COLO668 (cell line): Measurements from ENCODE around the gene DYNC2H1.

Experiments used
- DNase-seq: peaks from one replicate; lab custom pipeline; 2025; ENCODE audit not compliant: unreplicated experiment; lab: John Stamatoyannopoulos, UW

The DYNC2H1 gene

DNA sequence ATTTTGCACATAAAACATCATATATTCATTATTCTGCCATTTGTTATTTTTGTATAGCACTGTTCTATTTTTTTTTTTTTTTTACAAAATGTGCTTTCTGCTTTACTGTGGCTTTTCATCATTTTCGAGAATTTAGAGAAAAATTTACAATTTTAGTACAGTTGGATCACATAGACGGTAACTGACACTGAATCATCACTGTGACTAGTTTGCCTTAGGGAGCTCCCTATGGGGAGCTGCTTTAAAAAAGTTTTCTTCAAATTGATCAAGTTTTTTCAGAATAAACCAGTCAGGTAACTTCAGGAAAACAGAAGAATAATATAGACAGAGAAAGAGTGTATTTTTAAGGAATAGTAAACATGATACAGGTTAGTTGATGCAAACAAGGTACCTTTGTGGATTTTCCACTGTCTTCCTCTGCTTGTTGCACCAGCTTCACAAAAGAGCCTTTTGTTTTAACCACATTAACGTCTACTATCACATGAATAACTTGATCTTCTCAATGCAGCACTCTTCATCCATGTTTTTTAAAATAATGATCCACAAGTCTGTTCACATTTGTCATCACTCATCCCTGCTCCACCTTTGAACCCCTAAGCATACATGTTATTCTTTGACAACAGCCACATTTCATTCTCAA is 327.0 kb downstream of the DYNC2H1 start:
- no peak for DNase-seq

DNA sequence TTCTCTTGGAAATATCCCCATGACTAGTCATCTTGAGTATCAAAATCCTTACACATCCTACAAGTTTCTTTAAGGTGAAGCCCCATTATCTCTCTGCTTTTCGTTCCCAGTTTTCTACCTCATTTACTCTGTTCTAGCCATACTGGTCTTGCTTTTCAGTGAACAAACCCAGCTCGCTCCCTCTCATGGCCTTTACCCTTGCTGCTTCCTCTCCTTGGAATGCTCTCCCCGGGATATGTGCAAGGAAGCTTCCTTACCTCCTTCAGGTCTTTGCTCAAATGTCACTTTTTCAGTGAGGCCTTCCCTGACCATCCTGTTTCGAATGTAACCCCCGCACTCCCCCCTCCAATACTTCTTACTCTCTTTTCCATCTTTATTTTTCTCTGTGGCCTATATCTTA is 331.8 kb downstream of the DYNC2H1 start:
- no peak for DNase-seq

DNA sequence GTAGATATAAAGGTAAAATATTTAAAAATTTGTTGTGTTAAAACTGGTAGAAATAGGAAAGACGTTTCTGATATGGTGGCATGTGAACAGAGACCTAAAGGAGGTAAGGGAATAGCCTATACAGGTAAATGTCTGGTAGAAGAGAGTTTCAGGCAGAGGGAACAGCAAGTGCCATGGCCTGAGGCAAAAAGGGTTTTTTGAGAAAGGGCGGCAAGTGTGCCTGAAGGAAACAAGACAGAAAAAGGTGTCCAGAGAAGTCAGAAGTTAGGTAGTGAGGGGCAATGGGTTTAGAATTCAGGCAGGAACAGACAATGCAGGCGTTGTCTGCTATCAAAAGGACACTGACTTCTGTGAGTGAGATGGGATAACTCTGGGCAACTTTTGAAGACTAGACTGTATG is 339.7 kb downstream of the DYNC2H1 start:
- DNase-seq = no peak

DNA sequence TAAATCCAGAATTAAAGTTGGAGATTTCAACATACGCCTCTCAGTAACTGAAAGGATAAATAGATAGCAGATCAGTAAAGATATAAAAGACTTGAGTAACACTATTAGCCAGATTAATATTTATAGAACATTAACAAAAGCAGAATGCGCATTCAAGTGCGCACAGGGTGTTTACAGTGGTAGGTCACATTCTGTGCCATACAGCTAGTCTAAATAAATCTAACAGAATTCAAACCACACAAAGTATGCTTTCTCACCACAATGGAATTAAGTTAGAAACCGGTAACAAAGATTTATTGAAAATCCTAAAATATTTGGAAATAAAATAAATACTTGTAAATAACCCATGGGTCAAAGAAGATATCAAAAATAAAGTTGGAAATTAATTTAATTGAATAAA is 341.0 kb downstream of the DYNC2H1 start:
- no peak for DNase-seq

DNA sequence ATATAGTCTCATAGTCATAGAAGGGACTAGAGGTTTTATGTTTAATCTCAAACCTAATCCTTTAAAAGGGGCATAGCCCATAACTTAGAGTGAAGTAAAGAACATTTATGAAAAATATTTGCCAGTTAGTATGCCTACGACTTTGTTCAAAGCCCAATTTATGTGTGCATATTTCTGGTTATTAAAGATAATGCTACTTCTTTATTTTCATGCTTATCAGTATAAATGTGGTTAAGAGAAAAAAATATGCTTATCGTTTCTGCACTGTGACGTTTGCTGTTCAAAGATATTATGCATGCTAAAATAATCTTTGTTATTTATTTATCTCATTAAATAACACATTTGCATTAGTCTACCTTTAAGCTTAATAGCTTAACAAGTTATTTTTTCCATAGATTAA is 343.9 kb downstream of the DYNC2H1 start:
- no peak for DNase-seq

DNA sequence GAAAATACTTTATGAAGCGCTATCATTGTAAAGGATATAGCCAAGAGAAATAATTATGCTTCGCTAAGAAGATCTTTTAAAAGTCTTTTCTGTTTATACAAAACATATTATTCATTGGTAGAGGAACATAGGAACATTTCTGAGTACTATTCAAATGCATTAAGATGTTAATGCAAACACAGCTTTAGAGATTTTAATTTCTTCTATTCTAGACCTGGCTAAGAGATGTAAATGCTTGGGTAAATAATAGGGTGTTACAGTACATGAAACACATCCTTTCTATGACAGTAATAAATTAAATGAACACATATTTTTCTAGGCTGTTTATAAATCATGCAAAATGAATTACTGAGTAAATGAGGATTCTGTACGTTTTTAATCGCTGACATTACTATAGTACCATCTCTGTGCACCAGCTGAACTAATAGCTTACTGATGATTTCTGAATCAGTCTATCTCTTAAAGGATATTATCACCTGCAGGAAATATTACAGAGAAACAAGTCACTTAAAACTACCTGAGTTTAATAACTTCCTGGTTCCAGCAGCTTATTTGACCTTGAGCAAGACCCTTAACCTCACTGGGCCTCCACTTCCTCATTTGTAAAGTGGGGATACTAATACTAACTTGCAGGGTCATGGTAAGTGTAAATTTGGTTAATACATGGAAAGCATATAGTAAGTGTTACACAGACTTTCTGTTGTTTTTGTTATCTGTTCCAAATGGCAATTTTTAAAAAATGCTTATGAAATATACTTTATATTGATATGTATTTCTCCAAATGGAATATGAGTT is 344.9 kb downstream of the DYNC2H1 start:
- DNase-seq = no peak

DNA sequence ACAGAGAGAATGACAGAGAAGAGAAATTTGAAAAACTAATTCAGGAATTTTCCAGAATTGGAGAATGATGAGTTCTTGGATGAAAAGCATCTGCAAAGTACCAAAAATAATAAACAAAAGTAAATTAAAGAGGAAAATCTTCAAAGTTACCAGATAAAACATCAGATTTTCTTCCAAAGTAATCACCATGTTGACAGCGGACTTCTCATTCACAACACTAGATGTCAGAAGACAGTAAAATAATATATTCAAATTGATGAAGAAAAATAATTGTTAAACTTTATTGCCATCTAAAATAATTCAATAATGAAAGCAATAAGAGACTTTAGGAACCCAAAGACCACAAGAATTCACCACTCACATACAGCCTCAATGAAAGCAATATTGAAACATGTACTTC is 355.2 kb downstream of the DYNC2H1 start:
- DNase-seq = no peak

DNA sequence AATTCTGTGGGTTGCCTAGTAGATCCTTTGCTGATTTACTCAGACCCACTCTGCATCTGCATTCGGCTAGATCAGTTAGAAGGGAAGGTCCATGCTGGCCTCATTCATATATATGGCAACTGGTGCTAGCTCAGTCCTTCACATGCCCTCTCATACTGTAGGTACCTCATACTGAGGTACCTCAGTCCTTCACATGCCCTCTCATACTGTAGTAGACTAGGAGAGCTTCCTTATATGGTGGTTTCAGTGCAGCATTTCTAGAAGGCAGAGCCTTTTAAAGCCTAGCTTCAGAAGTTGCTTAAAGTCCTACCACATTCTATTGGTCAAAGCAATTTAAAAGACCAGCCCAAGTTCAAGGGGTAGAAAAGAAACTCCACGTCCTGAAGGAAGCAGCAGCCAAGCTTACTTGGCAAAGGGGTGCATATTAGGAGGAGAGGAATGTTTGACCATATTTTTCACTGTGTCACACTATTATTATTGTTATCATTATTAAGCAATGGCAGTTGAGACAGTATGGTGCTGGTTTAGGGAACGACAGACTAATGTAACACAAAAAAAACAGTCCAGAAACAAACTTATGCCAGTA is 356.4 kb downstream of the DYNC2H1 start:
- DNase-seq = no peak

DNA sequence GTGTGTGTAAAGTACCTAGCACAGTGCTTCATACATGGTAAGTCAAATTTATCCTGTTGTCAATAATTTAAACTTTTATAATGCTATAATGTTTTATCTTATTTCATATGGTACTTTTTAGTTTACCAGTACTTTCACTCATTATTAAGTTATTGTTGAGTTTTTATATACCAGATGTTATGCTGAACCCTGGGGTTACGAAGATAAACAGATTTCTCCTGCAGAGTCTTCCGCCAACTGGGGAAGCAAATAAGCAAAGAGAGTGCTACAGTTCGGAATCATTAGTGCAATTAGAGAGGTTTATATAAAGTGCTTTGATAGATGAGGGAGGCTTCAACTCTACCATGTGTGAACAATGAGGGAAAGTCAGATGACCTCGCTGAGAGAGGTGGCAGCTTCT is 362.3 kb downstream of the DYNC2H1 start:
- DNase-seq = no peak

DNA sequence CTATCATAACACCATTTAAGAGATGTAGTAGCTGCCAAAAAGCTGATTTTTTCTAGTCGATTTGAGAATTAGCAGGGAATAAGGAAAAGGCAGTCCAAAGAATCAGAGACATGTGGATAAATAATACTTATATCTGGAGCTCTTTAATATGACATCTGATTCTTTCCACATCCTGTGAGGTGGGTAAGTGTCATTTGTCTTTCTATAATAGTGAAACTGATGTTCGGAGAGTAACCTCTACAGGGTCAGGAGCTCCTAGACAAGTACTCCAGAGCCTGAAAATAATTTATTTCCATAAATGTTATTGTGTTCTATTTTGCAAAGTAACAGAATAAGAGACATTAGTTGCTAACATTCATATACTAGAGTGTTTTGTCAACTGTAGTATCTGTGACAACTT is 367.6 kb downstream of the DYNC2H1 start:
- DNase-seq = no peak

DNA sequence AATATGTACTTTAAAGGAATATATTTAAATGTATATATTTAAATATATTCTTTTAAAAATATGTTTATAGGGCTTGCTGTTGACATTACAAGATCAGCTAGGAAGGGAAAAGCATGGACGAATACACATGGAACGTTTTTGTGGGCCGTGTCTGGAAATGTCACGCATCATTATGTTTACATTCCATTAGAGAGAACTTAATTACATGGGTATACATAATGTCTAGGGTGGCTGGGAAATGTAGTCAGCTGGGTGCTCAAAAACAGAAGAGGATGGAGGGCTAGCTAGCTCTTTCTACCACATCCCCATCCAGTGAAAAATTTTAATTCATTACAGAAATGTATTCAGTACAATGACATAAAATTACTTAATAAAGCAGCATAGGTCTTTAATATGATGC is 371.2 kb downstream of the DYNC2H1 start:
- no peak for DNase-seq

DNA sequence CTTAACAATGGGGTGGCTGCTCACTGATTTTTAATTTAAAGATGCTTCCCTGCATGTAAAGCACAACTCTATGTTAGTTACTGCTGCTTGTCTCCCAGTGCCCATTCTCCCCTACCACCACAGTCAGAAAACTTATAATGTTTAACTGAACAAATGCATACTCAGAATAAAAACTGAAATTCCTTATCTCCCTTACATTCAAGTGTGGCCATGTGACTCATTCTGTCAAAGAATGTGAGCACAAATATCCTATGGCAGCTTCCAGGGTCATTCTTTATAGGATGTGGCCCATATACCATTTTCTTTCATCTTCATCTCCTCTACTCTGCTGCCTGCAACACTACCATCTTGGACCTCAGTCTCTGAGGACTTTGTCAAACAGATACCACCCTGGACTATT is 374.8 kb downstream of the DYNC2H1 start:
- no peak for DNase-seq

DNA sequence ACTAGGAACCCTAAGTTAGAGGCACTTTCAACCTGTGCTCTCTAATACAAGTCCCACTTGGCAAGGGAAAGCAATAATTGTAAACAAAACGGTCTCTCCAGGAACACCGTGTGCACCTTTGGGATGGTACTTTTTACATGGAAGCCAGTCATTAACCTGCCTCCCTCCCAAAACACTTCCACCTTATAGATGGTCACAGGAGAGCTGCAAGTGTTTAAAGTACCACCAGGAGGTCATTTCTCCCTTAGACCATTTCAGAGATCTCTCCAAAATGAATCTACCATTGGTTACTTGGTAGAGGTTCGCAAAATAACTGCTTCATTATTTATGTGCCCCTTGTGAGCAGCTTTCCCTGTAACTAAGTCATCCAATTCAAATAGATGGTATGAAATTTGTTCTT is 375.3 kb downstream of the DYNC2H1 start:
- DNase-seq = no peak

DNA sequence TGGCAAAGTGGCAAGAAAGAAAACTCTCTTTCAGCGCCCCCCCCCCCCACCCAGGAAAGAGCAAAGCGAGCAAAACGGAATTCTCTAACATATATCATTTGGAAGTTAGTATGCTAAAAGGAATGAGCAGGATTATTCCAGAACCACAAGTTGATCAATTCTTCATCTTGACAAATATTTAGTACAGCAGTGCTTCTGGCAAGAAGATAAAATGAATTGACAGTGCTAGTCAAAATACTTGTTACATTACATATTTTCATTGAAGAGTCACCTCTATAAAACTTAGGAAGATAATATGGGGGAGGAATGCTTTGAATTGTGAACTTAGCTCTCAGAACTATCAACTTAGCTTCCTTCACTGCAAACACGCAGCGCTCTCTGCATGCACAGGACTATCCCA is 377.4 kb downstream of the DYNC2H1 start:
- no peak for DNase-seq

DNA sequence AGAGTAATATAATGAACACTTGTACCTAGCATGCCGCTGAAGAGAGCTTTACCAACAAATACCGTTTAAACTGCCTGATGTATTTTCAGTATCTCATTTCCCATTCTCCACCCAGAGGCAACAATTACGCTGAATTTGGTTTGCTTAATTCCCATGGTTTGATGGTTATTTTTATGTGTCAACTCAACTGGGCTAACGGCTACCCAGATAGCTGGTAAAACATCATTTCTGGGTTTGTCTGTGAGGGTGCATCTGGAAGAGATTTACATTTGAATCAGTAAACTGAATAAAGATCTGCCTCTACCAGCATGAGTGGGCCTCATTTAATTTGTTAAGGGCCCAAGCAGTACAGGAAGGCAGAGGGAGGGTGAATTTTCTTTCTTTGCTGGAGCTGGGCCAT is 377.9 kb downstream of the DYNC2H1 start:
- DNase-seq = no peak

DNA sequence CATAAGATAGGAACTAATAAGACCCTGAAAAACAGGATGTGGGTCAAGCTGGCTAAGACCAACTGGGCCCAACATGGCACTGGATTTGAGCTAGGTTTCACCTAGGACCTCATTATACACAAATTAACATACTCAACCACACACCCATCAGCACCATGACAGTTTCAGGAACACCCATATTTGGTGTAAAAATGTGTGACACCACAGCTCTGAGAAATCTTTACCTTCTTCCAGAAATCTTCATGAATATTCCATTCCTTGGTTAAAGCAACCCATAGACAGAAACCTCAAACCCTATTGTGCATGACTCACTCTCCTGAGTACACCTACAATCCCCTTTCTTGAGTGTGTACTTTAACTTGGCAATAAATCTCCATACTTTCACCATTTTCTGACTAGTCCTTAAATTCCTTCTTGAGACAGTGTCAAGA is 378.8 kb downstream of the DYNC2H1 start:
- DNase-seq = no peak

DNA sequence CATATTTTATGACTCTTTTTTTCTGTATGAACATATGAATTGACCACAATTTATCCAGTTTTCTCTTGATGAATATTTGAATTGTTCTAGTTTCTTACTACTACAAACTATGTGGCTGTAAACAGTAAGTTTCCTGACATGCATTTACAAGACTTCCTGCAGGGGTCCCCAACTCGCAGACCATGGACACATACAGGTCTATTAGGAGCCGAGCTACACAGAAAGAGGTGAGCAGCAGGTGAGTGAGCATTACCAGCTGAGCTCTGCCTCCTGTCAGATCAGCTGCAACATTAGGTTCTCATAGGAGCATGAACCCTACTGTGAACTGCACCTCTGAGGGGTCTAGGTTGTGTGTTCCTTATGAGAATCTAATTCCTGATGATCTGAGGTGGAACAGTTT is 379.4 kb downstream of the DYNC2H1 start:
- DNase-seq = no peak

DNA sequence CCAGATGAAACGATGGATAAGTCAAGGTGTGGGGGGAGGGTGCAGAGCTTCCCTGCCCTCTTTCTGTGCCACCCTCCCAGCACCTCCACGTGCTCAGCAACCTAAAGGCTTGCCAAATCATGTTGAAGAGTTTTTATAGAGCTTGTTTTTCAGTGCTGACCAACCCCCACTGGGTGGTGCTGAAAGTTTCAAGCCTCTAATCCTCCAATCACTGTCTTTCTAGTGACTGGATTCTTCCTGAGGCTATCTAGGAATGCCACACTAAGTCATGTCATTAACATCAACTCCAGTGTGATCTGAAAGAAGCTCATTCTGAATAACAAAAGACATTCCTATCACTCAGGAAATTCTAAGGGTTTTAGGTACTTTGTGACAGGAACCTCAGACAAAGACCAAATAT is 382.6 kb downstream of the DYNC2H1 start:
- DNase-seq = no peak

DNA sequence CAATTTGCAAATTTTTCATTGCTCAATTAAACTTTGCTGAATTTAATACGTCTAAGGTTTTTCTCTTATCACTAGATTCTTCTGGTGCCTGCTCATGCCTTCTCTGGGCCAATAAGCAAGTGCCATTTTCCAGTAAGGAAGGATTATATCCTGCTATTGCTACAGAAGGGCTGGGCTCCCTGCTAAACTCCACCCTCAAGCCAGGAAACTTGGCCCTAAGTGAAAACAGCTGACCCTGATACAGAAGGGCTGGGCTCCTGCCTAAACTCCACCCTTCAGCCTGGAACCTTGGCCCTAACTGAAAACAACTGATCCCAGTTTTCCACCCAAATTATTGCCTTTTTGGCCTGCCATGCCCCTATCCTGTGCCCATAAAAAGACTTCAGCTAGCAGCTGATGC is 385.3 kb downstream of the DYNC2H1 start:
- no peak for DNase-seq

DNA sequence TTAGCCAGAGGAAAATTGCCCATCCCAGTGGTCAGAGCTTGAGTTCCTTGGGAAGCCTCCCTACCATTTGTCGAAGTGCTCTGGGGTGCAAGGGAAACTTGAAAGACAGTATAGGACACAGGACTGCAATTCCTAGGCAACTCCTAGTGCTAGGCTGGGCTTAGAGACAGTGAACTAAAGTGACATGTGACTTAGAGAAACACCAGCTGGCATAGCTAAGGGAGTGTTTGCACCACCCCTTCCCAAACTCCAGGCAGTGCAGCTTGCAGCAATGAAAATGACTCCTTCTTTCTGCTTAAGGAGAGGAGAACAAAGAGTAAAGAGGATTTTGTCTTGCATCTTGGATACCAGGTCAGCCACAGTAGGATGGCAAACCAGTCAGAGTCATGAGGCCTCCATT is 388.0 kb downstream of the DYNC2H1 start:
- no peak for DNase-seq

DNA sequence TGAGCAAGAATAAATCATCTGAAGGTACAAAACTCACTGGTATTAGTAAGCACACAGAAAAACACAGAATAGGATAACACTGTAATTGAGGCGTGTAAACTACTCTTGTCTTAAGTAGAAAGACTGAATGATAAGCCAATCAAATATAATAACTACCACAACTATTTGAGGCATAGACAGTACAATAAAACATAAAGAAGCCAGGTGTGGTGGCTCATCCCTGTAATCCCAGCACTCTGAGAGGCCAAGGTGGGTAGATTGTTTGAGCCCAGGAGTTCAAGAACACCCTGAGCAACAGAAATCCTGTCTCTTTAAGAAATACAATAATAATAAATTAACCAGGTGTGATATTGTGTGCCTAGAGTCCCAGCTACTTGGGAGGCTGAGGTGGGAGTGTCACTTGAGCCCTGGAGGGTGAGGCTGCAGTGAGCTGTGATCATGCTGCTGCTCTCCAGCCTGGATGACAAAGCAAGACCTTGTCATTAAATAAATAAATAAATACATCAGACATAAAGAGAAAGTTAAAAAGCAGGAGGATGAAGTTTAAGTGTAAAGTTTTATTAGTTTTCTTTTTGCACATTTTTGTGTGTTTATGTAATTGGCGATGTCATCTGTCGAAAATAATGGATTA is 390.6 kb downstream of the DYNC2H1 start:
- DNase-seq = no peak

DNA sequence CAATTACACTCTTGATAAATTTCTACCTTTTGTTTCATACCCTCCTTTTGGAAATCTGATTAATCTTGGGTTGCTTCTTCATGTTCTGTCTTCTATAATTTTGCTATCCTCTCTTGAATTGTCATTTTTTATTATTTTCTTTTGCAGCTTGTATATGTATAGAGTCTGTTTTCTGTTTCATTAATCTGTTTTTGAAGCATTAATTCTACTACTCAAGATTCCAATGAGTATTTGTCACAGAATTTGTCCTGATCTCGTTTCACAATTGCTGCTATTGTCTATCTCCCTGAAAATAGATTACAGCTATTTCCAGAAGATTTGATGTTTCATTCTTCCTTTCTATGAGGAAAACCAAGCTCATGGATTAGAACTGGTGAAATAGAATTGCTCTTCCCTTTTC is 406.1 kb downstream of the DYNC2H1 start:
- no peak for DNase-seq
